Measurements from ENCODE around the gene CNTN2.

The CNTN2 gene

GRCh38 chr1:205068457-205069040, 25.5 kb downstream of the CNTN2 start:
- TF ChIP-seq SIN3A (IDR thresholded peaks at IDR 0.05; ENCODE audit: borderline replicate concordance, insufficient read depth, low read length) (no peak), REST (IDR thresholded peaks at IDR 0.05; ENCODE audit: insufficient read depth in 1 of 2, low read depth in 2 of 2, low read length in 2 of 2) (no peak), FOXP2 (optimal IDR thresholded peaks at IDR 0.05; ENCODE audit: borderline replicate concordance, extremely low read depth, extremely low read length, insufficient read depth) (no peak), TAF1 (IDR thresholded peaks at IDR 0.05; ENCODE audit: borderline replicate concordance, insufficient read depth, low read length) (no peak), POLR2AphosphoS5 (IDR thresholded peaks at IDR 0.05; ENCODE audit: low read depth, low read length) (no peak)

DNA sequence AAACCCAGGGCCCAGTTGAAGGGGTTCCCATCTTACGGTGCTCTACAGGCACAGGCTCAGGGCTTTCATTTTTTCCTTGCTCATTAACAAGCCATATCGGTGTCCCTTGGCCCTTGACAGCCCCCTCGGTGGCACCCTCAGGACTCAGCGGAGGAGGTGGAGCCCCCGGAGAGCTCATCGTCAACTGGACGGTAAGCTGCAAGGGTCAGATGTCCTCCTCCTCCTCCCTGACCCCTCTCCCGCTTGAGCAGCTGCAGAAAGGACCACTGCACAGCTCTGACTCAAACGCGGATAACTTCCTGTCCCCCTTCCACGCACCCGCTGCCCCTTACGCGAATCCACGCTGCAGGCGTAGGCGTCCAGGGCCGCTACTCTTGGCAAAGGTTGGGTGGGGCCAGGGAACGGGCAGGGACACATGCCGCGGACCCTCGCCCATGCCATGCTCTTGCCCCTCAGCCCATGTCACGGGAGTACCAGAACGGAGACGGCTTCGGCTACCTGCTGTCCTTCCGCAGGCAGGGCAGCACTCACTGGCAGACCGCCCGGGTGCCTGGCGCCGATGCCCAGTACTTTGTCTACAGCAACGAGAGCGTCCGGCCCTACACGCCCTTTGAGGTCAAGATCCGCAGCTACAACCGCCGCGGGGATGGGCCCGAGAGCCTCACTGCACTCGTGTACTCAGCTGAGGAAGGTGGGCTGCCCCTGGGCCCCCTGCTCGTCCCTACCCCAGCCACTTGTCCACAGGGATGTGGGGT, 26.5 kb downstream of the CNTN2 start:
- TF ChIP-seq SIN3A (IDR thresholded peaks at IDR 0.05; ENCODE audit: borderline replicate concordance, insufficient read depth, low read length) (no peak), TAF1 (IDR thresholded peaks at IDR 0.05; ENCODE audit: borderline replicate concordance, insufficient read depth, low read length) (no peak)

GRCh38 chr1:205071028-205071409, 28.0 kb downstream of the CNTN2 start:
- TF ChIP-seq REST (IDR thresholded peaks at IDR 0.05; ENCODE audit: insufficient read depth in 1 of 2, low read depth in 2 of 2, low read length in 2 of 2) (no peak), FOXP2 (optimal IDR thresholded peaks at IDR 0.05; ENCODE audit: borderline replicate concordance, extremely low read depth, extremely low read length, insufficient read depth) (no peak), POLR2AphosphoS5 (IDR thresholded peaks at IDR 0.05; ENCODE audit: low read depth, low read length) (no peak), SIN3A (IDR thresholded peaks at IDR 0.05; ENCODE audit: borderline replicate concordance, insufficient read depth, low read length) (no peak), TAF1 (IDR thresholded peaks at IDR 0.05; ENCODE audit: borderline replicate concordance, insufficient read depth, low read length) (no peak)

DNA sequence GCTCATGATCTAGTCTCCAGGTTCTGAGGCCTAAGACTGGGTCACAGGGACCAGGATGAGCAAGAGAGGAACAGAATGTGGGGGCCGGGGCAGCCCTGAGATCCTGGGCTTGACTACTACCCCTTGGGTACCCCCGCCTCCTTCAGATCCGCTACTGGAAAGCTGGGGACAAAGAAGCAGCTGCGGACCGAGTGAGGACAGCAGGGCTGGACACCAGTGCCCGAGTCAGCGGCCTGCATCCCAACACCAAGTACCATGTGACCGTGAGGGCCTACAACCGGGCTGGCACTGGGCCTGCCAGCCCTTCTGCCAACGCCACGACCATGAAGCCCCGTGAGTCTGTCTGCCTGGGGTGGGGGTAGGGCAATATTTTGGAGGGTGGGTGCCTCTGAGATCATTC, 28.8 kb downstream of the CNTN2 start:
- TF ChIP-seq FOXP2 (optimal IDR thresholded peaks at IDR 0.05; ENCODE audit: borderline replicate concordance, extremely low read depth, extremely low read length, insufficient read depth) (no peak), POLR2AphosphoS5 (IDR thresholded peaks at IDR 0.05; ENCODE audit: low read depth, low read length) (no peak), REST (IDR thresholded peaks at IDR 0.05; ENCODE audit: insufficient read depth in 1 of 2, low read depth in 2 of 2, low read length in 2 of 2) (no peak), TAF1 (IDR thresholded peaks at IDR 0.05; ENCODE audit: borderline replicate concordance, insufficient read depth, low read length) (no peak), SIN3A (IDR thresholded peaks at IDR 0.05; ENCODE audit: borderline replicate concordance, insufficient read depth, low read length) (no peak)

GRCh38 chr1:205072286-205072685, 29.3 kb downstream of the CNTN2 start:
- TF ChIP-seq REST (IDR thresholded peaks at IDR 0.05; ENCODE audit: insufficient read depth in 1 of 2, low read depth in 2 of 2, low read length in 2 of 2) (no peak), SIN3A (IDR thresholded peaks at IDR 0.05; ENCODE audit: borderline replicate concordance, insufficient read depth, low read length) (no peak), FOXP2 (optimal IDR thresholded peaks at IDR 0.05; ENCODE audit: borderline replicate concordance, extremely low read depth, extremely low read length, insufficient read depth) (no peak), POLR2AphosphoS5 (IDR thresholded peaks at IDR 0.05; ENCODE audit: low read depth, low read length) (no peak)
